ENCODE data around the gene LYPLA2. TPM values are rescaled to one million over a fixed set of nuclear protein-coding genes. Genes with fewer than 3 reads are reported as not detected.
A peak's percentile ranks its signal among the peaks of the same experiment; 100 is the strongest.

The LYPLA2 gene
- 20.7 TPM for total RNA-seq

GRCh38 chr1:23790696-23791515 is at the start of gene LYPLA2:
LYPLA2 (plus strand) TSS chr1:23791145; CDS start chr1:23792683, 1,538 bp downstream.
- DNase-seq, result peak; percentile 95

GRCh38 chr1:23741609-23742008 is 49.3 kb upstream of the LYPLA2 start:
- no peak for DNase-seq

- DNase-seq, result peak; percentile 62
These were observed 48.2 kb upstream of the LYPLA2 start for GRCh38 chr1:23742670-23743286.

DNA sequence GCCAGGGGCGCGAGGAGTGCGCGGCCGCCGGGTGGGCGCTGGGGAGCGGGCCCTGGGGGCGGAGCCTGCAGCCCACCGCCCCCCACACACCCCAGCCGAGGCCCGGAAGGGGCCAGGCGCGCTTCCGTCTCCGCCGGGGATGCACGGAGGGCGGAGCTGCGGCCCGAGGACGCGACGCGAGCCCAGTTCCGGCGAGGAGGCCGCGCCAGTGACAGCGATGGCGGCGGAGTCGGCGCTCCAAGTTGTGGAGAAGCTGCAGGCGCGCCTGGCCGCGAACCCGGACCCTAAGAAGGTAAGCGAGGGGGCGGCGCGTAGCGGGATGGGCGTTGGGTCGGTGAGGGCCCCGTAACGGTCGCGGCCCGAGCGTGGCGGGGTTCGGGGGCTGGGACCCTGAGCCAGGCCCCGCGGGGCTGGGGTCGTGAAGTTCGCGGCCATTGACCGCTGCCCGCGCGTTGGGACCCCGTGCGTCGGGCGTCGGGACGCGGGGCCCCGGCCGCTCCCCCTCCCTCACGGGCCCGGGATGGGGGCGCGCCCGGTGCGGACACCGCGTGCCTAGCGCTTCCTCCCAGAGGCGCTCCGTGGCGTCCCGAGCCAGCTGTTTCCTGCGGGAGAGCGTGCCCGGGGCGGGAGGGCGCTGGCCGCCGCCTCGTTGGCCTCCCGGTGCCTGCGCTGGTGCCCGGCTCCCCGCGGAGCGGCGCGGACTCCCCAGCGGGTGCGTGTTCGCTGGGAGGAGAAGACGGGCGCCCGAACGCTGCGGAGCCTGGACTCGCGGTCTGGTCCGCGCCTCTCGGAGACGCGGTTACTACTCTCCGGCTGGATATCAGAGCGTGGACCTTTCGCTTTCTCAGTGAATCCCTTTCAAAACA is 47.4 kb upstream of the LYPLA2 start, which contains the start of gene ELOA:
Gene ELOA, plus strand, starts transcription at position 185 of the 866 bp plus-strand sequence. Its CDS starts 33 bp downstream, at position 218.
- peak; percentile 62 for DNase-seq

DNA sequence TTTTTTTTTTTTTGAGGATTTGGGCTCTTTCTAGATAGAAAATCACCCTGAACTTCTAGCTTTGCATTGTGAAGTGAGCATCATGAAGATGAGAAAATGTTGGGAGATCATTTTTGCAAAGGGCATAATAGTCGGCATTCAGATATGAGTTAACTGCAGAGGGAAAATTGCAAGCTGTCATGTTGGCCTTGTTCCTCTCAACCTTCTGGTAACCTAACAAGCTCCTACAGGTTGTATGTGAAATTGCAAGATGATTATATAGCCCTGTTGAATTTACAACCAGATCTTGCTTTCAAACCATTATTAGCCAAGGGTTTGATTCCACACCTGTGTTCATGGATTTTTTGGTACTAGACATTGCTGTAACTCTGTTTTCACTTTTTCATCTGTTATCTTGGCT is 45.4 kb upstream of the LYPLA2 start:
- DNase-seq, result no peak

DNA sequence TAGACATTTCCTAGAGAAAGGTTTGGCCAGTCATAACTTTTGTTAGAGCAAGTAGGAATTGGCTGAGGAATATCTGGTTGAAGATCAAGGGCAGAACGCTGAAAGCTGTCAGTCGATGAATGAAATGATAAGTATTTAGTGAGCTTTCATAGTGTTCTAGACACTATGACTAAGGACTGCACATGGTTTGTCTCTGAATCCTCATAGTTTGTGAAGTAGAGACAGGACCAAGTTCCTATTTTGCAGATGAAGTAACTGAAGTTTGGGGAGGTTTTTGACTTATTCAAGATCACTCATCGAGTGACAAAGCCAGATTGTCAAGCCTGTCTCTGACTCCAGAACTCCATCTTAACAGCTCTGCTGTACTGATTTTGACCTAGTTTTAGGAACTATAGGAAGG is 42.9 kb upstream of the LYPLA2 start:
- no peak for DNase-seq

GRCh38 chr1:23751050-23751814 is 39.7 kb upstream of the LYPLA2 start:
- no peak for DNase-seq

GRCh38 chr1:23751815-23752200 is 39.1 kb upstream of the LYPLA2 start:
- no peak for DNase-seq

- no peak for DNase-seq
These were observed 38.0 kb upstream of the LYPLA2 start for GRCh38 chr1:23752909-23753308.

DNA sequence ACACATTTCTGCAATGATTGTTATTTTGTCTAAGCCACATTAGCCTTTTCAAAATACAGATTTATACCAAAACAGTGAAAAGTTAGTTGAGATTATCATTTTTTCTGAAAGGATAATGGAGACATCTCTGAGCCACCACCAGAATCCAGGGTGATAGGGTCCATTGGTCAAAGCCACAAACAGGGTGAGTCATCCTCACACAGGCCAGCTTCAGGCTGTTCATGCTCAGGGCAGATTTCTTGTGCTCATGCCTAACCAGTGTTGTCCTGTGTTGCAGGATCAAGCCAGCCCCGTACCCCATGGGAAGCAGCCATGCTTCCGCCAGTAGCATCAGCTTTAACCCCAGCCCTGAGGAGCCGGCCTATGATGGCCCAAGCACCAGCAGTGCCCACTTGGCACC is 34.3 kb upstream of the LYPLA2 start:
- DNase-seq, result no peak

DNA sequence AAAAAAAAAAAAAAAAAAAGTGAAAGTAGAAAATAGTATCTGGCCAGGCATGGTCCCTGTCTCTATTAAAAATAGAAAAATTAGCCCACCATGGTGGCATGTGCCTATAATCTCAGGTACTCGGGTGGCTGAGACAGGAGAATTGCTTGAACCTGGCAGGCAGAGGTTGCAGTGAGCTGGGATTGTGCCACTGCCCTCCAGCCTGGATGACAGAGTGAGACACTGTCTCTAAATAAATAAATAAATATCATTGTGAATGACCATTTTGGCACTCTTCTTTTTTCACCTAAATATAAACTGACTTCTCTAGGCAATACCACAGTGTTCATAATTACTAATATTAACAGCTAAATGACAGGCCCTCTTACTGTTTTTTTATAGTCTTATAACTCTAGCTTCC is 33.1 kb upstream of the LYPLA2 start:
- no peak for DNase-seq

- peak; percentile 39 for DNase-seq
These were observed 31.7 kb upstream of the LYPLA2 start for GRCh38 chr1:23759277-23759676.

DNA sequence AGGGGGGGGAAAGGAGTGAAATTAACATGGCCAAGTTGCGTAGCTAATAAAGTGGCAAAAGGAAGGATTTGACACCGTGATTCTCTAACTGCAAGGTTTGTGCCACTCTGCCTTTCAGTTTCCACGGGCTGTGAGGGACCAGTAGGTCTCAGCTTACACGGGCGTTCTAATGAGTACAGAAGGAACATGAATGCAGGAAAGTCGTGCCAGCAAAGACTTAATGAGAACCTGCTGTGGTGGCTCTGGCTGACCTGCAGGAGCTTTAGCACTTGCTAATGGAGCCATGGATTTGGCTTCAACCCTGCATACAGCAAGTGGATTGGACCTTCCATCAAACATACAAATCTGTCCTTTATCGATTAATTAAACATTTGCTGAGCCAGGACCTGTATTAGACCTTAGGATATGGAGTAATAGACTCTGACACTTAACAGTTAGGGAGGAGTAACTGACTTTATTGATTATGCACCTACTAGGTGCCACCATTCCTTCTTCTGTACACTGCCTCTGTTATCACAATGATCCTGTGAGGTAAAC is 27.8 kb upstream of the LYPLA2 start:
- DNase-seq, result no peak

DNA sequence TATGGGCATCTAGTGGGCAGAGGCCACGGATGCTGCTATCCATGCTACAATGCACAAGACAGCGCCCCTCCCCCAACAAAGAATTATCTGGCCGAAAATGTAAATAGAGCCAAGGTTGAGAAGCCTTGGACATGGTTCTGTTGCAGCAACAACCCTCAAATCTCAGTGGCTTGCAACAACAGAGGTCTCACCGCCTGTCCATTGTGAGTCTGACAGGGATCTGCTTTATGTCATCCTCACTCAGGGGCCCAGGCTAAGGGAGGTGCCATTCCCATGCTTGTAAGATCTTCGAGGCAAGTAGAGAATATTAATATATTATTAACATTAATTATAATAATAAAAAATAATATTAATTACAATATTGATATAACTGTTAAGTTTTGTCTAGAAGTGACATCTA is 22.2 kb upstream of the LYPLA2 start:
- no peak for DNase-seq

DNA sequence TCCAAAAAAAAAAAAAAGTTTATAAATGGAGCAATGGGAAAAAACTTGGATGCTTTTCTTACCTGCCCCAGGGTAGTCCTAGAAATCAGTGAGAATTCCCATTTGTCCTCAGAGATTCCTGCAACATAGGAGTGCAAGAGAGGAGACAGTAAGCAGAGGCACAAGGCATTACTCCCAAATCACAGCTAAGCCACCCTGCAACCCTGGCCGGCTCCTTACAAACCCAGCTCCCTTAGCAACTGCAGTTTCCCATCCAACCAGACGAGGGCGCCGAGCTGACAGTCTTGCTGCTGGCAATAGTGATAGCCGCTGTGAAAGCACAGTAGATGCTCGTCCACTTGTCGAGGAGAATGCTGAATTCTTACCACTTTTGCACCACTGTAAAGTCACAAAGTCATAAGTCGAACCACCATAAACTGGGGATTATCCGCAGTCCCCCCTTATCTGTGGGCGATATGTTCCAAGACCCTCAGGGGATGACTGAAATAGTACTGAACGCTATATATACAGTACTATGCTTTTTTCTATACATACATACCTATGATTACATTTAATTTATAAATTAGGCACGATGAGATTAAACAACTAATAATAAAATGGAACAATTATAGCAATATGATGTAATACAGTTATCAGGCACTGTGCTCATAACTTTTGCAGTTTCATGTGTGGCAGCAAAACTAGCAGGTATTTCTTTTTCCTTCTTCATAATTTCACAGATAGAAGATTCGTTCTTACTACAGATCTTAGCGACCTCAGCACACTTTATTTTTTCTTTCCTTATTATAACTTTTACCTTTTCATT is 18.7 kb upstream of the LYPLA2 start:
- DNase-seq, result peak; percentile 72

DNA sequence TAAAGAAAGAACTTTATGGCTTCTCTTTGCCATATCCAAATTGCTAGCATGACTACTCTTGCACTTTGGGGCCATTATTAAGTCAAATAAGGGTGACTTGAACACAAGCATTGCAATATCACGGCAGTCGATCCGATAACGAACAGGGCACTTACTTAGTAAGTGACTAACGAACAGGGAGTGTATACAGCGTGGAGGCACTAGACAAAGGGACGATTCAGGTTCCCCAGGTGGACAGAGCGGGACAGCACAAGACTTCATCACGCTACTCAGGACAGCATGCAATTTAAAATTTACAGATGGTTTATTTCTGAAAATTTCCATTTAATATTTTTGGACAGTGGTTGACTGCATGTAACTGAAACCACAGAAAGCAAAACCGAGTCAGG is 18.1 kb upstream of the LYPLA2 start:
- no peak for DNase-seq

GRCh38 chr1:23774174-23774880 is 16.6 kb upstream of the LYPLA2 start:
- DNase-seq, result no peak

GRCh38 chr1:23776217-23776616 is 14.7 kb upstream of the LYPLA2 start:
- no peak for DNase-seq

DNA sequence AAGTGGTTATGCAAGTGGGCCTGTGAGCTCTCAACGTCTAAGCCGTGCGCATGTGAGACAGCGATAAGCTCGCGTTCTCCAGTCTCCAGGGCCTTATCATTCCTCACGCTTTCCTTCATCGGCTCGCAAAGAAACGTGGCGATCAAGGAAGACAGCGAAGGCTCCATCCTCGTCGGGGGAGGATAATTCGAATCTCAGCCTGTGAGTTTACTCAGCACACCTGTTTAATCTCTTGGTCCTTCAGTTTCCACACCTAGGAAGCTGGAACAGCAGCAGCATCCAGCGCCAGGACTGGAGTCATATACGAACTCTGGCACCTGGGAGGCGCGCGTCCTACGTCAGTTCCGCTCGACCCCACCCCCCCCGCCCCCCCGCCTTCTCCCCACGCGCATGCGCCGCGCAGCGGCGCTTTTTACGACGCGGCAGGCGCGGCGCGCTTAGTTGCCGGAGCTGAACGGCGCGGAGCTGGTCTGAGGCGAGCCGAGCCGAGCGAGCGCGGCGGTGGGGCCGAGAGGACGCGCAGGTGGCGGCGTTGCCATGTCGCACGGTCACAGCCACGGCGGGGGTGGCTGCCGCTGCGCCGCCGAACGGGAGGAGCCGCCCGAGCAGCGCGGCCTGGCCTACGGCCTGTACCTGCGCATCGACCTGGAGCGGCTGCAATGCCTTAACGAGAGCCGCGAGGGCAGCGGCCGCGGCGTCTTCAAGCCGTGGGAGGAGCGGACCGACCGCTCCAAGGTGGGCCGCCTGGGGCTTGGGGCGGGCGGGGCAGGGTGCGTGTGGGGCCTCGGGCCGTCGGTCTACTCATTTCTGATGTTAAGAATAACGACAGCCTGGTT is 12.7 kb upstream of the LYPLA2 start, which contains the start of gene PITHD1:
Gene PITHD1, plus strand, starts transcription at position 440 of the 836 bp plus-strand sequence. Its CDS starts 98 bp downstream, at position 538.
- peak; percentile 85 for DNase-seq

Data from occipital lobe (tissue), 2 donors.